ENCODE data around the gene EPHA6. TPM values are rescaled to one million over a fixed set of nuclear protein-coding genes. Genes with fewer than 3 reads are reported as not detected.

Gene EPHA6
- total and polyA plus RNA-seq, 10 of the 15 experiments (the other 5 are each of a cell fraction or from before 2014, with no cell fraction given): not detected

GRCh38 chr3:96900031-96900430 is 85.6 kb downstream of the EPHA6 start (continued):
- TF ChIP-seq SUZ12 (IDR thresholded peaks at IDR 0.05; ENCODE audit: unreplicated experiment) (no peak), ZNF622 (IDR thresholded peaks at IDR 0.05) (no peak), MEF2A (IDR thresholded peaks at IDR 0.05; ENCODE audit: insufficient read depth, low read depth, low read length) (no peak)
- TF ChIP-seq, protein P1, sequence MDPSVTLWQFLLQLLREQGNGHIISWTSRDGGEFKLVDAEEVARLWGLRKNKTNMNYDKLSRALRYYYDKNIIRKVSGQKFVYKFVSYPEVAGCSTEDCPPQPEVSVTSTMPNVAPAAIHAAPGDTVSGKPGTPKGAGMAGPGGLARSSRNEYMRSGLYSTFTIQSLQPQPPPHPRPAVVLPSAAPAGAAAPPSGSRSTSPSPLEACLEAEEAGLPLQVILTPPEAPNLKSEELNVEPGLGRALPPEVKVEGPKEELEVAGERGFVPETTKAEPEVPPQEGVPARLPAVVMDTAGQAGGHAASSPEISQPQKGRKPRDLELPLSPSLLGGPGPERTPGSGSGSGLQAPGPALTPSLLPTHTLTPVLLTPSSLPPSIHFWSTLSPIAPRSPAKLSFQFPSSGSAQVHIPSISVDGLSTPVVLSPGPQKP (IDR thresholded peaks at IDR 0.05; ENCODE audit: low read depth, low read length): no peak
- TF ChIP-seq, protein P2, sequence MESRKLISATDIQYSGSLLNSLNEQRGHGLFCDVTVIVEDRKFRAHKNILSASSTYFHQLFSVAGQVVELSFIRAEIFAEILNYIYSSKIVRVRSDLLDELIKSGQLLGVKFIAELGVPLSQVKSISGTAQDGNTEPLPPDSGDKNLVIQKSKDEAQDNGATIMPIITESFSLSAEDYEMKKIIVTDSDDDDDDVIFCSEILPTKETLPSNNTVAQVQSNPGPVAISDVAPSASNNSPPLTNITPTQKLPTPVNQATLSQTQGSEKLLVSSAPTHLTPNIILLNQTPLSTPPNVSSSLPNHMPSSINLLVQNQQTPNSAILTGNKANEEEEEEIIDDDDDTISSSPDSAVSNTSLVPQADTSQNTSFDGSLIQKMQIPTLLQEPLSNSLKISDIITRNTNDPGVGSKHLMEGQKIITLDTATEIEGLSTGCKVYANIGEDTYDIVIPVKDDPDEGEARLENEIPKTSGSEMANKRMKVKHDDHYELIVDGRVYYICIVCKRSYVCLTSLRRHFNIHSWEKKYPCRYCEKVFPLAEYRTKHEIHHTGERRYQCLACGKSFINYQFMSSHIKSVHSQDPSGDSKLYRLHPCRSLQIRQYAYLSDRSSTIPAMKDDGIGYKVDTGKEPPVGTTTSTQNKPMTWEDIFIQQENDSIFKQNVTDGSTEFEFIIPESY (IDR thresholded peaks at IDR 0.05): no peak

DNA sequence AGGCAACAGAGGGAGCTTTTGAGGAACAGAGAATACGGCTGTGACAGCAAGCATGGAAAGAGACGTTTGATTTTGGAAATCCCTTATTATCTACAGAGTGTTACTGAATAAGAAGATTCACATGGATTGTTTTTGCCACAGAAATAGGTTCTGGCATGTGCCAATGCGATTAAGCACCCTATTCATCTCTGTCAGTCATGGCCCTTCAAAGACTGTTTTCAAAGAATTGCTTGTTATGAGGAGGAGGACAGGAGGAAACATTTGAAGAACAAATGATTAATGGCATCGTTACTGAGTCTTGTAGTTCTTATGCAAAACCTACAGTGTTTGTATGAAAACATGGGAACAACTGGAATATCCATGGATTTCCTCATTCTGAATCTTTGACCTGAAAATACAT is 86.2 kb downstream of the EPHA6 start:
- 19% methylated on average over 4 of the region's 4 CpGs for WGBS (ENCODE audit: insufficient coverage, insufficient replicate concordance, low lambda C conversion rate, missing lambda C conversion rate)
- ChIA-PET POLR2A (no interaction called here), RAD21 (ENCODE audit: unreplicated experiment) (no interaction called here), SMC1A (ENCODE audit: uncharacterized antibody, unreplicated experiment) (no interaction called here), CTCF (no interaction called here)
- Histone ChIP-seq H3K9ac (ENCODE audit: control insufficient read depth, insufficient read depth, low read length) (no peak overlapping the region), H3K27ac (ENCODE audit: control insufficient read depth, insufficient read depth) (no peak overlapping the region), H3K4me2 (ENCODE audit: control insufficient read depth, insufficient read depth) (no peak overlapping the region), H4K20me1 (ENCODE audit: control insufficient read depth, insufficient read depth) (no peaks in the 10 kb centered on the region), H3K27me3 (replicated peaks in 1 of 2; ENCODE audit: control insufficient read depth in 2 of 2, insufficient read depth in 2 of 2, low read length in 1 of 2) (no peaks in the 10 kb centered on the region), H3K9me3 (replicated peaks; ENCODE audit: control insufficient read depth, insufficient read depth, low read length) (no peaks in the 10 kb centered on the region), H3K79me2 (ENCODE audit: control insufficient read depth, insufficient read depth, low read length) (no peaks in the 10 kb centered on the region), H3K4me1 (ENCODE audit: control insufficient read depth, insufficient read depth, low read length) (no peaks in the 10 kb centered on the region), H3K36me3 (ENCODE audit: control insufficient read depth in 2 of 2, insufficient read depth in 2 of 2, low read length in 1 of 2) (no peaks in the 10 kb centered on the region), H2AFZ (ENCODE audit: control insufficient read depth, low read depth, low read length) (no peak overlapping the region), H3K4me3 (no peak overlapping the region)
- no TSS peak for BruUV-seq (replicated peaks)
- FAIRE-seq: no peak
- ATAC-seq: no peak
- intact Hi-C loops (cut with micrococcal nuclease; ENCODE audit: unreplicated experiment) (no loop called here), in situ Hi-C loops (cut with MboI) (no loop called here)
- DNase-seq (ENCODE audit: low read depth, low spot score): no peak
- TF ChIP-seq ZNF622 (IDR thresholded peaks at IDR 0.05): no peak
- TF ChIP-seq HDGF (IDR thresholded peaks at IDR 0.05): no peak
- no peak for TF ChIP-seq ZNF274 (IDR thresholded peaks at IDR 0.05; ENCODE audit: insufficient read depth, insufficient read length)
- TF ChIP-seq, protein P3, sequence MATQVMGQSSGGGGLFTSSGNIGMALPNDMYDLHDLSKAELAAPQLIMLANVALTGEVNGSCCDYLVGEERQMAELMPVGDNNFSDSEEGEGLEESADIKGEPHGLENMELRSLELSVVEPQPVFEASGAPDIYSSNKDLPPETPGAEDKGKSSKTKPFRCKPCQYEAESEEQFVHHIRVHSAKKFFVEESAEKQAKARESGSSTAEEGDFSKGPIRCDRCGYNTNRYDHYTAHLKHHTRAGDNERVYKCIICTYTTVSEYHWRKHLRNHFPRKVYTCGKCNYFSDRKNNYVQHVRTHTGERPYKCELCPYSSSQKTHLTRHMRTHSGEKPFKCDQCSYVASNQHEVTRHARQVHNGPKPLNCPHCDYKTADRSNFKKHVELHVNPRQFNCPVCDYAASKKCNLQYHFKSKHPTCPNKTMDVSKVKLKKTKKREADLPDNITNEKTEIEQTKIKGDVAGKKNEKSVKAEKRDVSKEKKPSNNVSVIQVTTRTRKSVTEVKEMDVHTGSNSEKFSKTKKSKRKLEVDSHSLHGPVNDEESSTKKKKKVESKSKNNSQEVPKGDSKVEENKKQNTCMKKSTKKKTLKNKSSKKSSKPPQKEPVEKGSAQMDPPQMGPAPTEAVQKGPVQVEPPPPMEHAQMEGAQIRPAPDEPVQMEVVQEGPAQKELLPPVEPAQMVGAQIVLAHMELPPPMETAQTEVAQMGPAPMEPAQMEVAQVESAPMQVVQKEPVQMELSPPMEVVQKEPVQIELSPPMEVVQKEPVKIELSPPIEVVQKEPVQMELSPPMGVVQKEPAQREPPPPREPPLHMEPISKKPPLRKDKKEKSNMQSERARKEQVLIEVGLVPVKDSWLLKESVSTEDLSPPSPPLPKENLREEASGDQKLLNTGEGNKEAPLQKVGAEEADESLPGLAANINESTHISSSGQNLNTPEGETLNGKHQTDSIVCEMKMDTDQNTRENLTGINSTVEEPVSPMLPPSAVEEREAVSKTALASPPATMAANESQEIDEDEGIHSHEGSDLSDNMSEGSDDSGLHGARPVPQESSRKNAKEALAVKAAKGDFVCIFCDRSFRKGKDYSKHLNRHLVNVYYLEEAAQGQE (IDR thresholded peaks at IDR 0.05; ENCODE audit: low read depth, low read length): no peak
- TF ChIP-seq RELA (IDR thresholded peaks at IDR 0.05; ENCODE audit: borderline replicate concordance, partially characterized antibody): no peak
- TF ChIP-seq TCF7 (IDR thresholded peaks at IDR 0.05; ENCODE audit: borderline replicate concordance): no peak
- no peak for TF ChIP-seq MYC (IDR thresholded peaks at IDR 0.05; ENCODE audit: insufficient read depth, insufficient read length, insufficient replicate concordance, low read length, severe bottlenecking)
- no peak for TF ChIP-seq NR2F1 (conservative IDR thresholded peaks at IDR 0.05)
- no peak for TF ChIP-seq IRF5 (IDR thresholded peaks at IDR 0.05; ENCODE audit: borderline replicate concordance)
- no peak for TF ChIP-seq YY1 (IDR thresholded peaks at IDR 0.05; ENCODE audit: low read depth, low read length)

All from GM12878 (cell line).